Measurements from ENCODE around the gene HBP1.
"Not testable (repeated sequence)": the region's sequence is repeated elsewhere in the genome, so short reads cannot be mapped to it uniquely, and the experiment has no call there.

The HBP1 gene

DNA sequence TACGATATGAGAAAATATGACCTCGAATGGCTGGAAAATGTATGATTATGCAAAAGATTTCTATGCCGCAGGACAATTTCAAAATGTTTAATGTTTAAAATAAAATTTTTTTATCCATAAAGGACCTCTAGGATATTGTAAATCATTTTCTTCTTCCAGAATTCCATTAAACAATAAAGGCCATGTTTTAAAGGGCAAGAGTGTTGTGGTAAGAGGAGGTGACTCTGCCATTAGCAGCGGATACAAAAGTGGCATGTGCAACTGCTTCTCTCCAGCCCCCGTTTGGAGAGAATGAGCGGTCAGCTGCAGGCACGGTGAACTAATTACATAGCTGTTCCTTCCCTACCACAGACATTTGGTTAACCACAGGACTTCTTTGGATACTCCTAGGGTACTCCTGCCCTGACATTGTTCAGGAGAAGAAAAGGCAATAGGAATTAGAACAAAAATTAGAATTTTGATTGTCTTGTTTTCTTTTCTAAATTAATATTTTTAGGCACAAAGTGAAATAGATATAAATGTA lies 63.8 kb downstream of the HBP1 start:
- no peak for DNase-seq

DNA sequence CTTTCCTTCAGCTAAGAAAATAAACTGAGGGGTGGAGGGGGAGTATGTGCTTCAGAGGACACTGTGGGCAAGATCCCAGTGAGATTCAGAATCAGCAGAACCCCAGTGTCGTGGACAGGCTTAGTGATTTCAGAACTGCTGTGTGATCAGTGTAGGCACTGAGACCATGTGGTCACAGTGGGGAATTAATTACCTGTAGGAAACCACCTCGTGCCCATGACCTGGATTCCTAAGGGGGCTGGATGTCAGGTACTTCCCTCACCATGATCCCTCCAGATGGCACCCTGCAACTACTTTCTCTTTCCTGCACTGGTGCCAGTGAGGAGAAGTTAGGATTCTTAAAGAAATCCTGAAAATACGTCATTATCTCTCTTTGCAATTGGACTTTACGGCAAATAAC lies 64.4 kb downstream of the HBP1 start:
- no peak for DNase-seq

DNA sequence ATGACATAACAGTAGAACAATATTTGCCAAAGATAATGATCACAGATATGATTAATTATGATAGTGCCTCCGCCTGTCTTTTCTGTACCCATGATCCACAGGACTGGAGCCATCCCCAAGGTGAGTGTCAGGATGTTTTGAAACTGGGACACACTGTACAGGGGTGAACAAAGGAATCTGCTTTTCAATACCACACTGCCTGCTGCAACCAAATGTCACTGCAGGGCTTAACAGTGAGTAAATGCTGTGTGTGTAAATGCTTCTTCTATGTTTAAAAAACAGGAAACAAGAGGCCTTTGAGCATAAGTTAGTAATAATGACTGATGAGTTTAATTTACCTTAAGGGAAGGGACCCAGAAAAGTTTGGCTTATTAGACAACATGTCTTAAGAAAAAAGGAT lies 65.2 kb downstream of the HBP1 start:
- no peak for DNase-seq

DNA sequence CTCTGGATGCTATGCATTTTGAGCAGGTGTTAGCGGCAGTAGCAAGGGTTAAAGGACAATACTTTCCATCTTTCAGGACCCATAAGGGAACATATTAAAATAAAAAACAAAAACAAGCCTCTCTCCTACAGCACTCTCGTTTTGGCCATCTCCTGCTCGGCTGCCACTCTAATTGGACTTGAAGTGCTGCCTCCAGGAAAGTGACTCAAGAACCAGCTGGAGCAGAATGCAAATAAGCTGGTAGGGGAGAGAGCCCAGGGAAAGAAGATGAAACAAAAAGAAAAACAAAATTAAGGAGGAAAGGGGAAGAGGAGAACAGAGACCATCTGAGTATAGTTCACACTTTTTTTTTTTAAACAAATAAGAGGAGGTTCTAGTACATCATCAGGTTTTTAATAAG lies 65.6 kb downstream of the HBP1 start:
- DNase-seq: no peak

DNA sequence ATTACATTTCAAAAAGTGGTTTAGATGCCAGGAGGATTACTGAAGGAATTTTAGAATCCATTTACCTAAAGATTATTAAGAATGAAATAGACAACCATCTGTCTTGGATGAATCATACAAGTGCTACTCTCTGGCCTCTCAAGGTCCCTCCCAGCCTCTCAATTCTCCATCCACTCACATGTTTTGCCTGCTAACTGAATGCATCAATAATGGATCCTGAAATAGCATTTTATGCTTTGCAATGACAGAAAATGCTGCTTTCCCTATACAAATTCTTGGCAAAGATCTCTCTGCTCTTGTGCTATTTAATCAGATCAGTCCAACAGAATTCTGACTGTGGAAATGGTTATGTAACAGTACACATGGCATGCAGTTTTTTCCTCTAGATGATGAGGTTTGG lies 68.1 kb downstream of the HBP1 start:
- no peak for DNase-seq

DNA sequence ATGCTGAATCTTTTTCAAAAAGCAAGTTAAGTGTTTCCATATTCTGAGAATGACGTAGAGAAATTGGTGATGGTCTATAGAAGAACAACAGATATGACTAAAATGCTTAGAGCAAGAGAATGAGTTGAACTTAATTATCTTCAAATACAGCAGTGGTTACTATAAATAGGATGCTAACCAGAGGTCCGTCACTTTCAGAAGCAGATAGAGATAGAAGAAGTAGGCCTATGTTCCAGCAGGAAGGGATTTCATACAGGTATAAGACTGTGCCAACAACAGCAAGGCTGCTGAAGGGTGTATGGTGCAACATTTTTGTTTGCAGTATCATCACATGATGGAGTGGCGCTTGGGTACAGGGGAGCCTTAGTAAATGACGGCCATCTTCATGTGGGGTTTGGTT lies 68.6 kb downstream of the HBP1 start:
- no peak for DNase-seq

DNA sequence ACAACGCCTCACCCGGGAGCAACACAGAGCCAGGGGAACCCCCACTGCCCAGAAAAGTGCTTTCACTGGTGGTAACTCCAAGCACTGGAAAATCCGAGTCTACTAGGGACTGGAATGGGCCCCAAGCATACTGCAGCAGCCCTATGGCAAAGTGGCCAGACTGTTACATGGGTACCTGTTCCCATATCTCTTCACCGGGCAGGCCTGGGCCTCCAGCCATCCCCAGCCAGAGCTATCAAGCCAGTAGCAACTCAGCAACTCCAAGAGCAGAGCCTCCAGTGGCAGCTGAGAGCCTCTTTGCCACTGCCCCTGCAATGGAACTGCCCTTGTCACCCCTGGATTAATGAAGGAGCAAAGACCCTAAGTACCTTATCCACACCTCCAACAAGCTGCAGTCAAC lies 73.5 kb downstream of the HBP1 start:
- DNase-seq: no peak

DNA sequence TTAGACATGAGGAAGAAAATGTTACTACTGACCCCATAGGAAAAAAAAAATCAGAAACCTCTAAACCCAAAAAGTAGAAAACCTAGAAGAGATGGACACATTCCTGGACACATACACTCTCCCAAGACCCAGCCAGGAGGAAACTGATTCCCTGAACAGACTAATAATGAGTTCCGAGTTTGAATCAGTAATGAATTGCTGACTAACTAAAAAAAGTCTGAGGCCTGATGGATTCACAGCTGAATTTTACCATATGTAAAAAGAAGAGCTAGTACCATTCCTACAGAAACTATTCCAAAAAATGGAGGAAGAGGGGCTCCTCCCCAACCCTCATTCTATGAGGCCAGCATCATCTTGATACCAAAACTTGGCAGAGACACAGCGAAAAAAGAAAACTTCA lies 75.8 kb downstream of the HBP1 start:
- DNase-seq: no peak

DNA sequence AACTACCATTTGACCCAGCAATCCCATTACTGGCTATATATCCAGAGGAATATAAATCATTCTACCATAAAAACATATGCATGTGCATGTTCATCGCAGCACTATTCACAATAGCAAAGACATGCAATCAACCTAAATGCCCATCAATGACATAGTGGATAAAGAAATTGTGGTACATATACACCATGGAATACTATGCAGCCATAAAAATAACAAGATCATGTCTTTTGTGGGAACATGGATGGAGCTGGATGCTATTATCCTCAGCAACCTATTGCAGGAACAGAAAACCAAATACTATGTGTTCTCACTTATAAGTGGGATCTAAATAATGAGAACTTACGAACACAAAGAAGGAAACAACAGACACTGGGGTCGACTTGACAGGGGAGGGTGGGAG lies 78.0 kb downstream of the HBP1 start:
- DNase-seq: not testable (repeated sequence)

DNA sequence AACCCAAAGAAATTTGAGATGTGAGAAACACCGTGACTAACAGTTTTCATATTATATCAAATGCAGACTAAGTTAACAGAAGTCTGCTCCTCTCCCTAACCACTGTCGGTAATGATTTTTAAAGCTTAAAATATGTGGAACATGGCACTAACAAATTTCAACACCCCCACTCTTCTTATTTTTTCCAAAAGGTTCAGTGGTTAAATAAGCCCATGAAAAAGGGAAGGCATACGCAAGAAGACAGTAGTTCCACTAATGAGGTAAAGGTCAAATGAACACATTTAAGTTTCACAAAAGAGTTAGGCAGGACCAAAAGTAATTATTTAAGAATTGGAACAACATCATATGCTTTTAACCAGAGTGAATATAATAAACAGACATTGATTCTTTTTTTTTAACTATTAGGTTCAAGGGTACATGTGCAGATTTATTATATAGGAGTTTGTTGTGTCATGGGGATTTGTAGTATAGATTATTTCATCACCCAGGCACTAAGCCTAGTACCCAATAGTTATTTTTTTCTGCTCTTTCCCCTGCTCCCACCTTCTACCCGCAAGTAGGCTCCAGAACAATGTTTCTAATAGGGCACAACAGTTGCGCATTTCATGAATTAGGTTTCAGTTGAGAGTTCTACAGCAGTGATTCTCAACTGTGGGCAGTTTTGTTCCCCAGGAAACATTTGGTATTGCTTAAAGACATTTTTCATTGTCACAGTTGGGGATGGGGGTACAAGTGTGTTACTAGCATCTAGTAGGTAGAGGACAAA lies 79.9 kb downstream of the HBP1 start:
- no peak for DNase-seq

DNA sequence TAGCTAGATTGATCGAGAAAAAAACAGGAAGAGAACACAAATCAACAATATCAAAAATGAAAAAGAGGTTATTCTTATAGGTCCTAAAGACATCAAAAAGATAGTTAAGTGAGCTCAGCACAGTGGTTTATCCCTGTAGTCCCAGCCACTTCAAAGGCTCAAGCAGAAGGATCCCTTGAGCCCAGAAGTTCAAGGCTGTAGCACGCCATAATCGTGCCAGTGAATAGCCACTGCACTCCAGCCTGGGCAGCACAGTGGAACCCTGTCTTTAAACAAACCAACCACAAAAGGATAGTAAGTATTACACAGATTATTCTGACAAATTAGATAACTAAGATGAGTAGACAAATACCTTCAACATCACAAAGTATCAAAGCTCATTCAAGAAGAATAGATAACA lies 83.2 kb downstream of the HBP1 start:
- no peak for DNase-seq
